ENCODE data around the gene BLVRB. TPM values are rescaled to one million over a fixed set of nuclear protein-coding genes. Genes with fewer than 3 reads are reported as not detected.

BLVRB gene
- total and polyA plus RNA-seq, 2 experiments from 2014 or later, result 43.7 to 53.7 TPM

DNA sequence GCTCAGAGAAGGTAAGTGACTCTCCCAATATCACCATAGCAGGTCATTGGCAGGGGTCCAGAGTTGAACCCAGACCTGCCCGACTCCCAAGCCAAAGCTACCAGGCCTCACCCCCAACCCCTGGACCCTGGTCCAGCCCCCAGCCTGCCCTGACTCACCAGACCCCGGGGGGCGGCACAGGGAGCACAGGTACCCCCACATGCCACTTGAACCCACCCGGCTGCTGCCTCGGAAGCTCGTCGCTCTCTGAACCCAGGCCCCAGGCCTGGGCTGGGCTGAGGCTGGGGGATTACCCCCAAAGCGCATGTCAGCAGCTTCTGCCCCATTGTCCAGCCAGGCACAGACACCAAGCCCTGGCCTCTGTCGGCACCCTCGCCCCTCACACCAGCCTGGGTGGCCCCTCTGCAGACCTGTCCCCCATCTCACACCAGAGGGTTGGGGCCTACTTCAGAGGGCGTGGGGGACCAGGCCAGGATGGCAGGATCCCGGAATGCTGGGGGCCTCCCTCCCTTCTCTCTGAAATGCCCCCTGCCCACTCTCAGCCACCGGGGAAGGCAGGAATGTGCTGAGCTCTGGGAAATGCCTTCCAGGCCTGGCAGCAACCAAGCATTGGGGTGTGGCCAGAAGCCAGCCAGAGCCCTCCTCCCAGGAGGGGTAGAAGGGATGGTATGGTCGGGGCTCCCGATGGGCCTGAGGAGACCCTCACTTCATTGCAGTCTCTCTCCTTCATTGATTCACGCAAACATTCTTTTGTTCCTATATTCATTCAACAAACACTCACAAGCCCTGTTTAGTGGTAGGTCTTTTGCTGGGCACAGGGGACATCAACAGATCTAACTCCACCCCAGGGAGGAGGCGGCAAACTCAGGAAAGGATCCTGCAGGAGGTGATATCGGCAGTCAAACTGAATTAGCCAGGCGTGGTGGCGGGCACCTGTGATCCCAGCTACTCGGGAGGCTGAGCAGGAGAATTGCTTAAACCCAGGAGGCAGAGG lies 50.7 kb downstream of the BLVRB start (continued):
- TF ChIP-seq, protein P1, sequence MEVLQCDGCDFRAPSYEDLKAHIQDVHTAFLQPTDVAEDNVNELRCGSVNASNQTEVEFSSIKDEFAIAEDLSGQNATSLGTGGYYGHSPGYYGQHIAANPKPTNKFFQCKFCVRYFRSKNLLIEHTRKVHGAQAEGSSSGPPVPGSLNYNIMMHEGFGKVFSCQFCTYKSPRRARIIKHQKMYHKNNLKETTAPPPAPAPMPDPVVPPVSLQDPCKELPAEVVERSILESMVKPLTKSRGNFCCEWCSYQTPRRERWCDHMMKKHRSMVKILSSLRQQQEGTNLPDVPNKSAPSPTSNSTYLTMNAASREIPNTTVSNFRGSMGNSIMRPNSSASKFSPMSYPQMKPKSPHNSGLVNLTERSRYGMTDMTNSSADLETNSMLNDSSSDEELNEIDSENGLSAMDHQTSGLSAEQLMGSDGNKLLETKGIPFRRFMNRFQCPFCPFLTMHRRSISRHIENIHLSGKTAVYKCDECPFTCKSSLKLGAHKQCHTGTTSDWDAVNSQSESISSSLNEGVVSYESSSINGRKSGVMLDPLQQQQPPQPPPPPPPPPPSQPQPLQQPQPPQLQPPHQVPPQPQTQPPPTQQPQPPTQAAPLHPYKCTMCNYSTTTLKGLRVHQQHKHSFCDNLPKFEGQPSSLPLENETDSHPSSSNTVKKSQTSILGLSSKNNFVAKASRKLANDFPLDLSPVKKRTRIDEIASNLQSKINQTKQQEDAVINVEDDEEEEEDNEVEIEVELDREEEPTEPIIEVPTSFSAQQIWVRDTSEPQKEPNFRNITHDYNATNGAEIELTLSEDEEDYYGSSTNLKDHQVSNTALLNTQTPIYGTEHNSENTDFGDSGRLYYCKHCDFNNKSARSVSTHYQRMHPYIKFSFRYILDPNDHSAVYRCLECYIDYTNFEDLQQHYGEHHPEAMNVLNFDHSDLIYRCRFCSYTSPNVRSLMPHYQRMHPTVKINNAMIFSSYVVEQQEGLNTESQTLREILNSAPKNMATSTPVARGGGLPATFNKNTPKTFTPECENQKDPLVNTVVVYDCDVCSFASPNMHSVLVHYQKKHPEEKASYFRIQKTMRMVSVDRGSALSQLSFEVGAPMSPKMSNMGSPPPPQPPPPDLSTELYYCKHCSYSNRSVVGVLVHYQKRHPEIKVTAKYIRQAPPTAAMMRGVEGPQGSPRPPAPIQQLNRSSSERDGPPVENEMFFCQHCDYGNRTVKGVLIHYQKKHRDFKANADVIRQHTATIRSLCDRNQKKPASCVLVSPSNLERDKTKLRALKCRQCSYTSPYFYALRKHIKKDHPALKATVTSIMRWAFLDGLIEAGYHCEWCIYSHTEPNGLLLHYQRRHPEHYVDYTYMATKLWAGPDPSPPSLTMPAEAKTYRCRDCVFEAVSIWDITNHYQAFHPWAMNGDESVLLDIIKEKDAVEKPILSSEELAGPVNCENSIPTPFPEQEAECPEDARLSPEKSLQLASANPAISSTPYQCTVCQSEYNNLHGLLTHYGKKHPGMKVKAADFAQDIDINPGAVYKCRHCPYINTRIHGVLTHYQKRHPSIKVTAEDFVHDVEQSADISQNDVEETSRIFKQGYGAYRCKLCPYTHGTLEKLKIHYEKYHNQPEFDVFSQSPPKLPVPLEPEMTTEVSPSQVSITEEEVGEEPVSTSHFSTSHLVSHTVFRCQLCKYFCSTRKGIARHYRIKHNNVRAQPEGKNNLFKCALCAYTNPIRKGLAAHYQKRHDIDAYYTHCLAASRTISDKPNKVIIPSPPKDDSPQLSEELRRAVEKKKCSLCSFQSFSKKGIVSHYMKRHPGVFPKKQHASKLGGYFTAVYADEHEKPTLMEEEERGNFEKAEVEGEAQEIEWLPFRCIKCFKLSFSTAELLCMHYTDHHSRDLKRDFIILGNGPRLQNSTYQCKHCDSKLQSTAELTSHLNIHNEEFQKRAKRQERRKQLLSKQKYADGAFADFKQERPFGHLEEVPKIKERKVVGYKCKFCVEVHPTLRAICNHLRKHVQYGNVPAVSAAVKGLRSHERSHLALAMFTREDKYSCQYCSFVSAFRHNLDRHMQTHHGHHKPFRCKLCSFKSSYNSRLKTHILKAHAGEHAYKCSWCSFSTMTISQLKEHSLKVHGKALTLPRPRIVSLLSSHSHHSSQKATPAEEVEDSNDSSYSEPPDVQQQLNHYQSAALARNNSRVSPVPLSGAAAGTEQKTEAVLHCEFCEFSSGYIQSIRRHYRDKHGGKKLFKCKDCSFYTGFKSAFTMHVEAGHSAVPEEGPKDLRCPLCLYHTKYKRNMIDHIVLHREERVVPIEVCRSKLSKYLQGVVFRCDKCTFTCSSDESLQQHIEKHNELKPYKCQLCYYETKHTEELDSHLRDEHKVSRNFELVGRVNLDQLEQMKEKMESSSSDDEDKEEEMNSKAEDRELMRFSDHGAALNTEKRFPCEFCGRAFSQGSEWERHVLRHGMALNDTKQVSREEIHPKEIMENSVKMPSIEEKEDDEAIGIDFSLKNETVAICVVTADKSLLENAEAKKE (CRISPR knock-in tag; IDR thresholded peaks at IDR 0.05), result no peak
- no peak for TF ChIP-seq EZH2phosphoT487 (IDR thresholded peaks at IDR 0.05; ENCODE audit: unreplicated experiment)

DNA sequence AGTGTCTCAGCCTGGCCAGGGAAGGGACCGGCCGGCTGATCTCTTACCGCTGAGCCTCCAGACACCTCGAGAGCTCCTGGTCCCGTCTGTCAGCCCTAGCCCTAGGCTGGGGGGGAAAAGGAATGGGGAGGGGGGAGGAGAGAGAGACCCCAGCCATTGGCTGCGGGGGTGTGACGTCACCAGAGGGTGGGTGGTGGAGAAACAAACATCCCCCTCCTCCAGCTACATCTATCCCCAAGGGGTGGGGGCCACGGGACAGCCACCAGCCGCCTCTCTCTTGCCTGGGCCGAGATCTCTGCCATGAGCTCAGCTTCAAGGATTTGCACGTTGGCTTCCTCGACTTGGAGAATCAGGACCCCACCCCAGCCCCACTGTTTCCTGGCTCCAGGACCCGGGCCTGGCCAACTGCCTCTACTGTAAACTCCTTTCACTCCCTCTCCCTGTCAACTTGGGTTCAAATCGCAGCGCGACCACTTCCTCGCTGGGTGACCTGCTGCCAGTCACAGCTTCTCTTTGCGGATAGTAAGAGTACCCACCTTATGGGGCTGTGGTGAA lies 52.2 kb downstream of the BLVRB start, which contains the start of gene PRX:
TSS of gene PRX (minus strand) at position 88 of the 555 bp plus-strand sequence. CDS start 5,446 bp downstream, outside the sequence.
- H3K27ac ChIP-seq (ENCODE audit: low read depth), result no peak within 1 kb of the TSS; the same call in 1 of the 2 replicates
- DNase-seq (ENCODE audit: low spot score), result peak; percentile 89
- peak within 1 kb of the TSS; percentile 84; the same call in 1 of the 2 replicates for H3K27ac Mint-ChIP-seq

More for the DNA sequence above, 52.2 kb downstream of the BLVRB start, which contains the start of gene PRX:
- peak within 1 kb of the TSS; percentile 42 for H3K4me3 ChIP-seq
- H2AFZ ChIP-seq, result peak within 1 kb of the TSS; percentile 86
- H4K20me1 ChIP-seq (replicated peaks; ENCODE audit: insufficient read depth), result no peaks in the 10 kb centered on the region
- H3K36me3 Mint-ChIP-seq (ENCODE audit: low read depth), result no peaks in the 10 kb centered on the region
- H3K27me3 Mint-ChIP-seq (ENCODE audit: insufficient read depth, low read depth, poor library complexity), result peaks cover 6% of the 10 kb centered on the region
- peak within 1 kb of the TSS; percentile 52 for H3K4me3 Mint-ChIP-seq
- H3K27me3 ChIP-seq (ENCODE audit: insufficient read depth), result no peaks in the 10 kb centered on the region
- H3K9me2 ChIP-seq (ENCODE audit: insufficient read depth), result no peaks in the 10 kb centered on the region
- no peaks in the 10 kb centered on the region for H3K9me3 Mint-ChIP-seq
- peaks cover 39% of the 10 kb centered on the region for H3K4me1 Mint-ChIP-seq
- H3K4me1 ChIP-seq (ENCODE audit: insufficient read depth), result peaks cover 25% of the 10 kb centered on the region
- TF ChIP-seq NANOG (IDR thresholded peaks at IDR 0.05; ENCODE audit: borderline replicate concordance) (no peak), POLR2AphosphoS5 (IDR thresholded peaks at IDR 0.05; ENCODE audit: low read depth) (peak; percentile 47; the same call in 1 of the 2 replicates), CREB1 (CRISPR knock-in tag; IDR thresholded peaks at IDR 0.05; ENCODE audit: low read depth) (peak; percentile 97)
- TF ChIP-seq, protein P1 (CRISPR knock-in tag; IDR thresholded peaks at IDR 0.05), result no peak
- peak within 1 kb of the TSS; percentile 74 for H3K4me2 ChIP-seq
- 0 out of 2 replicates have a peak, but pooled peaks cover 3% of the 10 kb centered on the region for H3F3A ChIP-seq (replicated peaks; ENCODE audit: low read depth)
- H3K36me3 ChIP-seq (ENCODE audit: insufficient read depth), result no peaks in the 10 kb centered on the region
- peak; percentile 74 for ATAC-seq
- no peaks in the 10 kb centered on the region for H3K79me2 ChIP-seq (replicated peaks; ENCODE audit: insufficient read depth)
